Measurements from ENCODE around the gene ATXN7L1.

ATXN7L1 gene

GRCh38 chr7:105664816-105665525 is 211.4 kb downstream of the ATXN7L1 start:
- no peak for DNase-seq

- DNase-seq = no peak
Measured at GRCh38 chr7:105662998-105663397, 213.4 kb downstream of the ATXN7L1 start.

GRCh38 chr7:105661625-105662024 is 214.8 kb downstream of the ATXN7L1 start:
- no peak for DNase-seq

- DNase-seq = peak; percentile 80
Measured at GRCh38 chr7:105656922-105657521, 219.4 kb downstream of the ATXN7L1 start.

DNA sequence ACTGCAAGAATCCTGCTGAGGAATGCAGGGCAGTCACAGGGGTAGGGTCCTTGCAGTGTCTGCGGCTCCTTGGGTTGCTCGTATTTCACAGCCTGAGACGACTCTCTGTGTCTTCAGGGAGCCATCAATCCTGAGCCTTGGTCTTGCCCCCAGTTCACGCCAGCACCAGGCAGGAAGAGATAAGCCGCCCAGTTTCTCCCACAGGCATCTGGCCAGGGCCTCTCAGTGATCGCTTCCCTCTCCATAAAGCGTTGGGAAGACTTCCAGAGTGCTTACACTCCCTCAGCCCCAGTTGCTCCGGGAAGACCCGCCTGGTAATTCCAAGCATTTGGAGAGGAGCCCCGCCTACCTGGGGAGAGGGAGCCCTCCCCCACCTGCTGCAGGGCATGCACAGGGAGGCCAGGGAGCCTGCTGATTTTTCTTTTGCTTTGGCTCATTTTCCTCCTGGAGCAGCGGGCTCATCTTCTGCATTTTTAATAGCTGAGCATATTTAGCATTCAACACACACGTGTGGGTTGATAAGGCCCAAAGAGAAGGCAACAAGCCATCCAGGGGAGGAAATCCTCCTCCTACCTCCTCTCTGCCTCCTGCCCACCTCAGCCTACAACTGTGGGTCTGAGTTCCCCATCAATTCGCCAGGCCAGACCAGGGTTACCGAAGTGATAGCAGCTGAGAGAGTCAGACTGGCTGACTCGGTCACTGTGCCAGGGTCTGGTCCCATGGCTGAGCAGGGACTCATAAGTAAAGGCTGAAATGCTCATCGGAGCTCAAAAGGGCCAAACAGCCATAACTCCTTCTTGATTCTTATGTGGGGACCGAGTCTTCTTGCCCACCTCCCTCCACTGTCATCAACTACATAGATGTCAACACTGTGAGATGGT is 220.7 kb downstream of the ATXN7L1 start:
- DNase-seq = no peak

DNA sequence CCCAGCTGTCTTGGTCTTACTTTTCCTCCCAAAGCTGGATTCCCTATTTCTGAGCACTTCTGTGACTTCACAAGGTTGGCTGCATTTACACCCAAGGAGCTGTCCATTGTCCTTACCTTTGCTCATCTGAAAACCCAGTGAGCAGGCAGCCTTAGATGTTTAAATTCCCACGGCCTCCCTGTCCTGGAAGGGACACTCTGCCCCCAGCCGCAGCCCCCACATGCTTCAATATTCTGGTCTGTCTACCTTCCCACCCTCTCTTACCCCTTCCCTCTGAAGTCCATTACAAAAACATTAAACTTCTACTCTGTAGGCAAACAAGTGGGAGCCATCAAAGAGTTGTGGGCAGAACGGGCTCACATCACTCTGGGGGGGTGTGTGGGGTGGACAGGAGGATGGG is 221.3 kb downstream of the ATXN7L1 start:
- DNase-seq = no peak

DNA sequence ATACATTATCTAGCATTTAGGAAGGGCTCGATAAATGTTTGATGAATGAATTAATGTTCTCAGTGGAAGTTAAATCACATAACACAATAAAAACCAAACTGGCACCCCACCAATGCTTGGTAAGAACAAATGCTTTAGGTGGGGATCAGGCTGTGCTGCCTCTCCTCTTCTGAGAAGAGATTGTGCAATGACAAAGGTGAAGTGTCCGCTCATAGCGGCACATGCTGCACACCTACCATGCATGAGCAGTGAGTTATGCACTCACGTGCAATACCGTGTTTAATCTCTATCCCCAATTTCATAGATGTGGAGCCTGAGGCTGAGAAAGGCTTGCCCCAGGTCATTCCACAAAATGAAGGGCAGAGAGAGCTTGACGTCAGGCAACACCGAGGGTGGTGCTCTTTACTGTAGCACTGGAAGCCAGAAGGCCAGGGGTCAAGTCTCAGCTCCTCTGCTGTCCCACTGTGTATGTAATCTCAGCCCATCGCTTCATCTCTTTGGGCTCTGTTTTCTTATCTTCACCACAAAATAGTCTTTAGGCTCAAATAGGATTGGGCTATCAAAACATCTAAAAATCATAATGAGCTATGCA is 222.2 kb downstream of the ATXN7L1 start:
- DNase-seq = no peak

GRCh38 chr7:105653441-105654005 is 222.9 kb downstream of the ATXN7L1 start:
- no peak for DNase-seq

DNA sequence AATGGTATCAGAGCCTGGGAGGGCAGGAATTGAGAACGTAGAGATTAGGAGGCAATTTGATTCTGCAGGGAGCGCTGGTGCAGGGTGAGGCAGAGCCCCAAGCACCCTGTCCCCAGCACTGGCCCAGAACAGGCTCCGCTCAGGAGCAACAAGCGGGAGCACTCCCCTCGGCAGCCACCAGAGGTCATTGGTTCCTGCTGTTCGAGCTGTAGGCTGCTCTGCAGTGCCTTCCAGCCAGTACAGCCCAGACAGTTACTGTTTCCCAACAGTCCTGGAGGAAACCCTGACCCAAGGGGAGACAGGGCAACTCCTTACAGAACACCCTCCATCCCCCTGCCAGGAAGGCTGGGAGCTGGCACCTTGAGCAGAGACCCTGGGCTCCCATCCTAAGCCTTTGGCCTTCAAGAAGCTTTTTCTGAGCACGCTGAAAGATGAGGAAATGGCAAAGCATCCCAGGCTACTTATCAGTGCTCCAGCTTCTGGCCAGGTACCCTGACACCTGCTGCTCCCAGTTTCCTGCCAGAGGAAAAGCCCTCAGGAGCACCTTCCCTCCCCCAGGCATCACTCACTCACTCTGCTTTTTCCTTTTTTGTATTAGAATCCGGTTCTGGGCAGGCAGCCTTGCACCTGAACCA is 223.9 kb downstream of the ATXN7L1 start:
- peak; percentile 60 for DNase-seq

- no peak for DNase-seq
Measured at GRCh38 chr7:105651798-105652197, 224.6 kb downstream of the ATXN7L1 start.

GRCh38 chr7:105650382-105650970 is 225.9 kb downstream of the ATXN7L1 start:
- no peak for DNase-seq

DNA sequence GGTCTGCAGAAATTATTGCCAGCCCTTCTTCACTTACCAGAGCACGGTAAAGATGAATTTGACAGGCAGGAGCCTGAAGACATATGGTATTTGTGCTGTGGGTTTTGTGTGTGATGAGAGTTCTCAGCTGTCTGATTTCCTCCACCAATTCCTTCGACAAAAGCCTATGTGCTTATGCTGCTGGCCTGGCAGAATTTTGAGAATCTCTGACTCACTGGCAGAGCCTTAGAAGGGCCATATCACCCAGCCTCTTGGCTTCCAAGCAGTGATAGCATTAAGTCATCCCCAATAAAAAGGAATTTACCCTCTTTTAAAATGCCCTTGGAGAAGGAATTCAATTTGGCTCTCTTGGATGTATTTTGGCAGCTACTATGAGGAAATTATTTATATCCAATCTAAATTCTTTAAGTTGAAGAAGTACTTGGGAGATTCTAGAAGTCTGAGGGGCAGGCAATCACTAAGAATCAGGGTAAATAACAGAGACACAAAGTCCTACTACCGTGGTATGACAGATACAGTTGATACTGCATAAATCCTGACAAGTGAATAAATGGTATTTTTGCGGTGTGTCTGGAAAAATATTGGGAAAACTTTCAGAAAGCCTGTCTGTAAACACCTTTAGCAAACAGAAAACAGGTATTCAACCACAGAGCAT is 226.5 kb downstream of the ATXN7L1 start:
- no peak for DNase-seq

- DNase-seq = no peak
Measured at GRCh38 chr7:105648561-105649401, 227.6 kb downstream of the ATXN7L1 start.

DNA sequence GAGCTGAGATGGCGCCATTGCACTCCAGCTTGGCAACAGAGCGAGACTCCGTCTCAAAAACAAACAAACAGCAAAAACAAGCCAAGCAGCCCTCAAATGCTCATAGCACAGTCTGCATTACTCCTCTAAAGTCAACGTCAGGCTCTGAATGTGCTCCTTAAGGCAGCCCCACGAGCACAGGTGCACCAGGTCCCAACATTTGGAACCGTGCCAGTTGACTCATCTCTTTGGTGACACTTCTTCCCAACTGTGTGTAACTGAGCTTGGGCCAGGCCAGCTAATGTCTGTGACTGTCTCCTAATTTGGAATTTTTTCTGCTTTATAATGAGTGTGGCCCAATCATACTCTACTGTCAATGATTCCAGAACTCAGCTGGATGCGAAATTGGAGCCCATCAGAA is 228.8 kb downstream of the ATXN7L1 start:
- no peak for DNase-seq

- no peak for DNase-seq
Measured at GRCh38 chr7:105644937-105645336, 231.5 kb downstream of the ATXN7L1 start.

DNA sequence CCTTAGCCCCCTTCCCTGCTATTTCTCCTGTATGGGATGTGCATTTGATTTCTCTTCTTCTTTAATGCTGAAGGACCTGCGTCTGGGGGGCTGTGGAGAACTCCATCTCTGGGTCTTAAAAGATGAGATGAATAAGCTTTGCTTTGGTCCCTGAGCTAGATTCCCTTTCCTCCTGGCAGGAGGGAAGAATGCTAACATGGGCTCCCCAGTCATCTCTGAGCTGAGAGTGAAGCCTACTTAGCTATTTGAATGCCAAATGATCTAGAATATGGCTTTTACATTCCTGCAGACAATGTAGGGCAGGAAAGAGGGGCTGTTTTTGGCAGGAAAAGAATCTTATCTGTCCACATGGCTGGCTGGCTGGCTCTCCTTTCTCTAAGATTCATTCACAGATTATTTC is 232.5 kb downstream of the ATXN7L1 start:
- DNase-seq = no peak

DNA sequence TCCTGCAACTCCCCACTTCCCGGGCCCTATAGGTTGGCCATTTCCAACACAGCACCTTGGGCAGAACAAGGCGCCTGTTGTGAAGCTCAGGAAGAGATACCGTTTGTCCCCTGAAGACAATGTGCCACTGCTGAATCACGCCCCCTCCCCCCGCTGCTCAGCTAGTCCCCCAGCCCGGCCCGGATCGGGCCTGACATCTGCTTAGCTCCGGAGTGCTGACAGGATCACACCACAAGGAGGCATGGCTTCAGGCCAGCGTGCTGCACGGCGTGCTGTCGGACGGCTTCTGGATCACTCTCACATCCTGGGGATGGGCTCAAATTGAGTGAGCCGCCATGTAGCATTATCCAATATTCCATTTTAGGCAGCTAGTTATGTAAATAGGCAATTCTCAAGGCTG is 233.0 kb downstream of the ATXN7L1 start:
- no peak for DNase-seq

GRCh38 chr7:105642264-105642663 is 234.1 kb downstream of the ATXN7L1 start:
- DNase-seq = no peak

- DNase-seq = no peak
Measured at GRCh38 chr7:105640956-105641810, 235.2 kb downstream of the ATXN7L1 start.
